SK-N-SH (cell line): ENCODE measurements around the gene SYNM.

ENCODE experiments used
- CTCF ChIP-seq: fragments of 200-600 bp; sonication (generic); IDR thresholded peaks from 2 replicates; pipeline ENCODE4 v1.6.1; 2017; ENCODE audit warnings: antibody characterized with exemption, mild to moderate bottlenecking, moderate library complexity
- YY1 ChIP-seq: IDR thresholded peaks from 2 replicates; pipeline ENCODE4 v1.4.0; 2012; ENCODE audit warnings: low read depth, mild to moderate bottlenecking

DNA sequence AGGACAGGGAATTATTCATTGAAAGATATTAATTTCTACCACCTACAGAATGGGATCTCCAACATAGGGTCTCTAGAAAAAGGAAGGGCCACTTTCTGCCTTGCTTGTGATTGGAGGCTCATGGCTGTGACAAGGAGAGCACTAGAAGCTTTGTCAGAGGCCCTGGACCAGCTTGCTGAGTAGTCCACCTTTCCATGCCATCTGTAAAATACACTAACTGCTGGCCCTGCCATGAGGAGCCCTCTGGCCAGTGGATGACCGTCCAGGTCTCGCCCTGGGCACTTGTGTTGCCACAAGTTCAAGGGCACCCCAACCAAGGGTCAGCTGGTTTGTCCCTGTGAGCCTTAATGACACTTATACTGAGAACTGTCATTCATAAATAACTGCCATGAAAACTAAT, 1.6 kb upstream of the SYNM start:
- TF ChIP-seq YY1 = no peak
- TF ChIP-seq CTCF = no peak
